Neural crest cell (in vitro differentiated cells): ENCODE data around the gene C2CD4D. TPM values are rescaled to one million over a fixed set of nuclear protein-coding genes. Genes with fewer than 3 reads are reported as not detected.
A peak's percentile ranks its signal among the peaks of the same experiment; 100 is the strongest.

ENCODE experiments used
- DNase-seq: peaks from one replicate; pipeline ENCODE4 v3.0.0; 2021; ENCODE audit warnings: low read depth, mixed read lengths, low spot score
- H3K27ac Mint-ChIP-seq: one replicate; pipeline ENCODE4 v1.8.0; 2021; ENCODE audit warnings: mild to moderate bottlenecking, mixed read lengths; ENCODE audit not compliant: unreplicated experiment
- H3K27me3 Mint-ChIP-seq: 2 replicates; pipeline ENCODE4 v1.8.0; 2021; ENCODE audit warnings: low read depth, mild to moderate bottlenecking, mixed read lengths
- H3K36me3 Mint-ChIP-seq: 2 replicates; pipeline ENCODE4 v1.8.0; 2021; ENCODE audit warnings: low read depth, mild to moderate bottlenecking, mixed read lengths
- H3K4me1 Mint-ChIP-seq: 2 replicates; pipeline ENCODE4 v1.8.0; 2021; ENCODE audit warnings: mixed read lengths
- H3K4me3 Mint-ChIP-seq: one replicate; pipeline ENCODE4 v1.8.0; 2021; ENCODE audit warnings: mild to moderate bottlenecking, mixed read lengths
- H3K9me3 Mint-ChIP-seq: 2 replicates; pipeline ENCODE4 v1.8.0; 2021; ENCODE audit warnings: mixed read lengths
- CTCF ChIP-seq: fragments of 200-600 bp; sonication (generic); conservative IDR thresholded peaks from 2 replicates; pipeline ENCODE4 v1.5.0; 2021; ENCODE audit warnings: antibody characterized with exemption, mild to moderate bottlenecking
- total RNA-seq: library from RNA; stranded (reverse); gene quantifications from 2 replicates; pipeline ENCODE4 v1.2.1, GENCODE V29; 2021

C2CD4D gene
- total RNA-seq, 1 donor from 2014 or later, result 0.40 TPM

- H3K27ac Mint-ChIP-seq, result no peak overlapping the region
- no peaks in the 10 kb centered on the region for H3K36me3 Mint-ChIP-seq
- peaks cover 2% of the 10 kb centered on the region for H3K27me3 Mint-ChIP-seq
- TF ChIP-seq CTCF, result no peak
- DNase-seq, result no peak
- H3K4me1 Mint-ChIP-seq, result peaks cover 31% of the 10 kb centered on the region
- H3K4me3 Mint-ChIP-seq, result no peak overlapping the region
- no peaks in the 10 kb centered on the region for H3K9me3 Mint-ChIP-seq
Observed at GRCh38 chr1:151825751-151826660, 13.6 kb downstream of the C2CD4D start.

GRCh38 chr1:151825204-151825603 lies 14.4 kb downstream of the C2CD4D start:
- H3K27me3 Mint-ChIP-seq, result peaks cover 2% of the 10 kb centered on the region
- no peak overlapping the region for H3K4me3 Mint-ChIP-seq
- DNase-seq, result no peak
- TF ChIP-seq CTCF, result no peak
- no peak overlapping the region for H3K27ac Mint-ChIP-seq
- H3K36me3 Mint-ChIP-seq, result no peaks in the 10 kb centered on the region
- H3K9me3 Mint-ChIP-seq, result no peaks in the 10 kb centered on the region
- H3K4me1 Mint-ChIP-seq, result peaks cover 28% of the 10 kb centered on the region

GRCh38 chr1:151823175-151823574 lies 16.4 kb downstream of the C2CD4D start:
- no peaks in the 10 kb centered on the region for H3K36me3 Mint-ChIP-seq
- H3K4me3 Mint-ChIP-seq, result no peak overlapping the region
- no peaks in the 10 kb centered on the region for H3K9me3 Mint-ChIP-seq
- TF ChIP-seq CTCF, result no peak
- no peak for DNase-seq
- no peaks in the 10 kb centered on the region for H3K27me3 Mint-ChIP-seq
- peak overlapping the region; percentile 94 for H3K27ac Mint-ChIP-seq
- H3K4me1 Mint-ChIP-seq, result peaks cover 7% of the 10 kb centered on the region

- Mint-ChIP-seq H3K27ac (peak overlapping the region; percentile 75), H3K9me3 (no peaks in the 10 kb centered on the region)
Observed at GRCh38 chr1:151822404-151822803, 17.2 kb downstream of the C2CD4D start.

GRCh38 chr1:151820940-151821339 lies 18.7 kb downstream of the C2CD4D start:
- Mint-ChIP-seq H3K36me3 (no peaks in the 10 kb centered on the region), H3K27me3 (no peaks in the 10 kb centered on the region), H3K4me1 (peaks cover 3% of the 10 kb centered on the region), H3K9me3 (no peaks in the 10 kb centered on the region), H3K4me3 (no peak overlapping the region), H3K27ac (no peak overlapping the region)
- no peak for TF ChIP-seq CTCF
- no peak for DNase-seq

More at GRCh38 chr1:151822404-151822803, 17.2 kb downstream of the C2CD4D start:
- no peak for DNase-seq
- Mint-ChIP-seq H3K4me3 (no peak overlapping the region), H3K27me3 (no peaks in the 10 kb centered on the region), H3K36me3 (no peaks in the 10 kb centered on the region), H3K4me1 (peaks cover 3% of the 10 kb centered on the region)
- no peak for TF ChIP-seq CTCF
